K562 (cell line): Measurements from ENCODE around the gene LRRC8E. TPM values are rescaled to one million over a fixed set of nuclear protein-coding genes. Genes with fewer than 3 reads are reported as not detected.

ENCODE experiments used
- ARID2 ChIP-seq: fragments of 450-650 bp; IDR thresholded peaks from 2 replicates; pipeline ENCODE4 v1.6.1; 2017; ENCODE audit warnings: antibody characterized with exemption, mild to moderate bottlenecking
- BRF1 ChIP-seq: IDR thresholded peaks from 3 replicates; pipeline ENCODE4 v1.6.1; 2011; ENCODE audit warnings: borderline replicate concordance, mild to moderate bottlenecking; ENCODE audit not compliant: insufficient read length; ENCODE audit errors: extremely low read depth
- E2F8 ChIP-seq: fragments of 450-650 bp; IDR thresholded peaks from 2 replicates; pipeline ENCODE4 v1.7.1; 2018; ENCODE audit warnings: mild to moderate bottlenecking, low read depth; ENCODE audit not compliant: partially characterized antibody
- ESRRA ChIP-seq: fragments of 450-650 bp; IDR thresholded peaks from 2 replicates; pipeline ENCODE4 v1.6.1; 2014; ENCODE audit warnings: low read depth, mild to moderate bottlenecking, moderate library complexity, borderline replicate concordance
- MLX ChIP-seq, 2 experiments: fragments of 450-650 bp in 1 of 2; sonication (generic) in 1 of 2; formaldehyde crosslinking; conservative IDR thresholded peaks; 2 replicates each; pipeline versions ENCODE4 v1.4.0 to v1.8.1; 2020 to 2022; ENCODE audit warnings: mild to moderate bottlenecking in 1 of 2, missing genetic modification reagents in 1 of 2
- POLR2AphosphoS5 ChIP-seq: IDR thresholded peaks from 2 replicates; pipeline ENCODE4 v1.6.1; 2011; ENCODE audit warnings: mild to moderate bottlenecking, low read depth, low read length, moderate library complexity; ENCODE audit not compliant: control insufficient read depth, insufficient read depth
- REST ChIP-seq, 2 experiments: fragments of 450-650 bp; formaldehyde crosslinking in 1 of 2; IDR thresholded peaks; 2 replicates each; pipeline versions ENCODE4 v1.4.0 to v1.6.1; 2014 to 2020; ENCODE audit warnings: mild to moderate bottlenecking in 2 of 2, borderline replicate concordance in 1 of 2, low read depth in 1 of 2
- SAFB ChIP-seq: fragments of 200-400 bp; formaldehyde crosslinking; IDR thresholded peaks from 2 replicates; pipeline ENCODE4 v1.6.1; 2017; ENCODE audit warnings: low read depth, low read length, borderline replicate concordance
- SIN3A ChIP-seq, 2 experiments: fragments of 150-350 bp in 1 of 2; IDR thresholded peaks; 2 replicates each; pipeline ENCODE4 v1.6.1; 2011 to 2016; ENCODE audit warnings: borderline replicate concordance in 2 of 2, low read depth in 2 of 2, low read length in 2 of 2, mild to moderate bottlenecking in 2 of 2, moderate library complexity in 2 of 2; ENCODE audit not compliant: control insufficient read depth in 1 of 2
- SNRNP70 ChIP-seq: fragments of 200-400 bp; formaldehyde crosslinking; optimal IDR thresholded peaks from 2 replicates; pipeline ENCODE3; 2017; ENCODE audit warnings: low read depth, low read length
- STAT5A ChIP-seq: IDR thresholded peaks from 2 replicates; pipeline ENCODE4 v1.6.1; 2012; ENCODE audit warnings: low read length, inconsistent platforms, borderline replicate concordance
- YBX1 ChIP-seq: fragments of 450-650 bp; IDR thresholded peaks from 2 replicates; pipeline ENCODE4 v1.7.1; 2016; ENCODE audit warnings: mild to moderate bottlenecking
- ZNF354B ChIP-seq: fragments of 250-450 bp; sonication (Bioruptor Pico); IDR thresholded peaks from 2 replicates; pipeline ENCODE4 v1.4.0; 2020
- polyA plus RNA-seq, 8 experiments: library from polyadenylated mRNA; depleted of rRNA in 4 of 8; stranded (reverse) in 5 of 8; unstranded in 3 of 8; fragments of >200 nt; fragmentation: Nextera tagmentation in 2 of 8; fragmentation: Illumina TruSeq in 1 of 8; extraction: Ambion mirVana in 2 of 8; extraction: Trizol in 1 of 8; gene quantifications; 2 replicates each; pipeline versions ENCODE4 v1.2.1 to v1.2.3, GENCODE V29; 2011 to 2014; ENCODE audit warnings: inconsistent platforms in 1 of 8, missing spikeins in 1 of 8
- total RNA-seq, 7 experiments: library from RNA; depleted of rRNA in 6 of 7; stranded (reverse); fragments of >200 nt in 6 of 7; fragmentation: Illumina TruSeq in 2 of 7; extraction: Trizol in 2 of 7; gene quantifications; 2 replicates each; pipeline versions ENCODE4 v1.2.1 to v1.2.3, GENCODE V29; 2011 to 2021; ENCODE audit warnings: low replicate concordance in 1 of 7

LRRC8E gene
- total and polyA plus RNA-seq, 9 of the 15 experiments (the other 6 are each of a cell fraction or from before 2014, with no cell fraction given): 0.08 to 5.7 (median 3.5) TPM; not detected in 1

- TF ChIP-seq REST (IDR thresholded peaks at IDR 0.05; ENCODE audit: borderline replicate concordance) (peak; percentile 66), REST (CRISPR knock-in tag; IDR thresholded peaks at IDR 0.05; ENCODE audit: low read depth) (peak; percentile 61), ESRRA (peak; percentile 95), SIN3A (IDR thresholded peaks at IDR 0.05; ENCODE audit: borderline replicate concordance in 2 of 2, control insufficient read depth in 1 of 2, low read depth in 2 of 2, low read length in 2 of 2) (peak; percentile 93 to 96; a peak in 3 of 4 replicates), BRF1 (no peak), ZNF354B (CRISPR knock-in tag) (no peak), SNRNP70 (no peak), YBX1 (no peak), MLX (CRISPR knock-in tag; conservative IDR thresholded peaks at IDR 0.05) (no peak), ARID2 (no peak), SAFB (no peak), E2F8 (peak; percentile 74), POLR2AphosphoS5 (peak; percentile 71), STAT5A (0 out of 2 replicates have a peak, but pooled peaks have one; percentile 9)
Measured at GRCh38 chr19:7943444-7944176, 55.3 kb downstream of the LRRC8E start, which contains the start of gene TIMM44 (continued).
